8988T (cell line): ENCODE data around the gene KCTD15.

ENCODE experiments used
- DNase-seq: peaks from one replicate; pipeline ENCODE4 v3.0.0; 2011

Gene KCTD15

GRCh38 chr19:33862981-33863380, 66.3 kb downstream of the KCTD15 start:
- no peak for DNase-seq

DNA sequence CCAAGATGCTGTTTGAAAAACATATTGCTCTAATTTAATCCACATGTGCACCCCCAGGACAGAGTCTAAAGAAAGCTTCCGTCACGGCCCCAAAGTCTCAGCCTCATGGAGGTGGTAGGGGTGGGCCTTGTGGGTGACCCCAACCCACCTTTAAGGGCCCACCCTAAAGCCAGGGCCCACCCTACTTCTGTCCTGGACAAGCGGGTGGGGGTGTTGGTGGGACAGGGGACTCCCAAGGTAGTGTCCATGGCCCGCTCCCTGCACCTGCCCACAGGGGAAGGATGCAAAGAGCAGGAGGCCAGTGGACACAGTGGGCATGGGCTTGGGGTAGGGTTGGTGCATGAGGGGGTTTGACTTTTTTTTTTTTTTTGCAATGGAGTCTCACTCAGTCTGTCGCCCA, 66.8 kb downstream of the KCTD15 start:
- DNase-seq = no peak

DNA sequence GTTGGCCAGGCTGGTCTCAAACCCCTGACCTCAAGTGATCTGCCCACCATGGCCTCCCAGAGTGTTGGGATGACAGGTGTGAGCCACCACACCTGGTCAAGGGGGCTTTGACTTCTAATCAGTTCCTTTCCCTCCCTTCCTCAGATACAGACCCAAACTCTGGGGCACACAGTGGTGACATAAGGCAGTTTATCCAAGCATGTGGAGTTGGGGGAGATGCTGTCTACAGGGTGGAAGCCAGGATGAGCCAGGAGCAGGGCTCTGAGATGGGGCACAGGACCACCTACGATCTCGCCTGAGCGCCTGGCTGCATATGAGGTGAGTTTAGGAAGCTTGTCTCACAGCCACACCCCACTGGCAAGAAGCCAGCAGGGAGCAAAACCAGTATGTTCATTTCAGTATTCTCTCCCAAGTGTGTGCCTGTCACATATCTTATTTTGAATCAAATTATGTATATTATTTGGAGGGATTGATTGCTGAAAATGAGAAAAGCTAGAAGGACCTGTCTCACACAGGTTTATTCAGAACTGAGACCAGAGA, 67.7 kb downstream of the KCTD15 start:
- no peak for DNase-seq

DNA sequence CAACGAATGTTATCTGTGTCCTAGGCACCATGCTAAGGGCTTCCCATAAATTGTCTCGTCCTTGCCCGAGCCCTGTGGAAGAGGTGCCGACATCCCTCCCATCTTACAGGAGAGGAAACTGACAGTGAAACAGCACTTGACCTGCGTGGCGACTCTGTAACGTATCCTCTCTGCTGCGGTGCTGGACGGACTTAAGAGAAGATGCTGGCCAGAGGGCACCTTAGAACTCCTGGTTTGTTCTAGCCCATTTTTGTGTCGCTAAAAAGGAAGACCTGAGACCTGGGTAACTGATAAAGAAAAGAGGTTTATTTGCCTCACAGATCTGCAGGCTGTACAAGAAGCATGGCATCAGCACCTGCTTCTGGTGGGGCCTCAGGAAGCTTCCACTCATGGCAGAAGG, 68.6 kb downstream of the KCTD15 start:
- no peak for DNase-seq
